Suppressor macrophage treated with lipopolysaccharide for 4 hours (primary cell): ENCODE data around the gene CHN2.
"Not testable (repeated sequence)": the region's sequence is repeated elsewhere in the genome, so short reads cannot be mapped to it uniquely, and the experiment has no call there.

ENCODE experiments used
- DNase-seq: peaks from one replicate; pipeline ENCODE4 v3.0.0-alpha.2; 2020

Gene CHN2

DNA sequence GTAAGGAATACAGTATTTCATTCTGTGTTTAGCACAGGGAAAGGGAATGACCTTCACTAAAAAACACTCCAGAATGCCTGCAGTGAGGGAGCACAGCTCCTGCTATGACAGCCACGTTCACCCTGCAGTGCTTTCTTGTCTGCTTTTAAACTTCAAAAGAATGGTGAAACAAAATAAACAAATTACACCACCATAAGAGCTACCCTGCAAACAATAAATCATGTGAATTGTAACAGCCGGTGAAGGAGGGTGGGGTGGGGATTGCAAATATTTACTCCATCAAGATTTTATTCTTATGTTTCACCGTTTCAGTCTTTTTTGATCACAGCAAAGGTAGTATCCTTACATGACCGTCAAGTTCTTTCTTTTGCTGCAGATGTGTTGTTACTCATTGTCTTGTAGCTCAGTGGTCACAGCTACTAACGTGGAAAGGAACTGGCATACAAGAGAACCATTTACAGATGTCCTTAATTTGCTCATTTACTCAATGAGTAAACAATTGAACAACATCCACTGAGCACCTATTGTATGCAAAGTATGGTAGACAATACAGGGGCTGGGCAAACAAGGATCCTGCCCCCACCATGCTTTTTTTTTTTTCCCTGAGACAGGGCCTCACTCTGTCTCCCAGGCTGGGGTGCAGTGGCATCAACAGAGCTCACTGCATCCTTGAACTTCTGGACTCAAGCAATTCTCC is 4.1 kb upstream of the CHN2 start:
- no peak for DNase-seq

- no peak for DNase-seq
Measured at GRCh38 chr7:29192323-29192722, 2.3 kb upstream of the CHN2 start.

DNA sequence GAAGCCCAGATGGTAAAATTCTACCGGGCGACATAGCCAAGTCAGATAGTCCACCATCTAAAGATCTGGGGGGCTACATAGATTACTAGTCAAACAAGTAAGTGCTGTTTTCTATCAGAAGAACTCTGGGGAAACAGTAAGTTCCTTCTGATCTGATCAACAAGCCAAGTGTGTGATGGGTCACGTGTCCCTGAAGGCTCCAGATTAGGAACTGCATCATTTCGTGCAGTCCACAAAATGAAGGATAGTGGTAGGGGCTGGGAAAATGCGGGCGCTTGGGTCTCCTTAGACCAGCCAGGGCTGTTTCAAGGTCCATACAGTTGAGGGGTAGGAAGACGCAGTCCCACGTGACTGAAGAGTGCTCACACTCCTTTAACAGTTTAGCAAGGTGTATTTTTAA is 1.8 kb upstream of the CHN2 start:
- DNase-seq, result no peak

GRCh38 chr7:29193316-29194205 is 1.0 kb upstream of the CHN2 start:
- no peak for DNase-seq

- DNase-seq, result no peak
Measured at GRCh38 chr7:29194206-29194593, 375 bp upstream of the CHN2 start.

- no peak for DNase-seq
Measured at GRCh38 chr7:29196191-29196590, 1.6 kb downstream of the CHN2 start.

GRCh38 chr7:29196971-29197595 is 2.5 kb downstream of the CHN2 start:
- DNase-seq, result peak; percentile 34

DNA sequence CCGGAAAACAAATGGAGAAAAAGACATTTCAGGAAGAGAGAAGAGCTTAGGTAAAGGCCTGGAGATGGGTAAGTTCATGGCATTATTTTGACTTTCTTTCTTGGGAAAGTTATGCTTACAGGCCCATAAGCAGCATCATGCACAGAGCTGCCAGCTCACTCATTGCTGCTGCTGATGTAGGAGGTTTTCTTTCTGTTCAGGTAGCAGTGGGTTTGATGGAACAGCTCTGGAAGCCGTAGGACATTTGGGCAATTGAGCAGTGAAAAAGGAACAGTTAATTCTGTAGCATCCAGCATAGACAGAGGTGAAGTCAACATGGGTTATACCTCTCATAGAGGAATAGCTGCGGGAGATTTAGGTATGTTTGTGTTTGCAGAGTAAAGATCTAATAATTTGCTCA is 3.3 kb downstream of the CHN2 start:
- no peak for DNase-seq

DNA sequence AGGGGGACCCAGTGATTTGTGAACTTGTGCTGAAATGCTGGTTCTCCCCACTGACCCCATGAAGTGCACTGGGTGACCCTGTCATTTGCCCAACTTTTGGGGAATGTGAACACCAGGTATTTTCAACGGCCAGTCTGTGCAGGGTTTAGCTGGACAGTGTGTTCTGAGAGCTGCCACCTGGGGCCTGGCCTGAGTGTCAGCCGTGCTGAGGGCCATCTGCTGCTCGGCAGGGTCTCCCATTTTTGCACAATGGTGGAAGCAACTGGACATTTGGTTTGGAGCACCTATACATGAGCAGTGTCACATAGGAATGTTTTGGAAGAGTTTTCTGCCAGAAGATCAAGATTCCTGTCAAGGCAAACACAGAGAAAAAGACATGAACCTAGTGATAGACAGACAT is 5.2 kb downstream of the CHN2 start:
- no peak for DNase-seq

GRCh38 chr7:29202651-29203069 is 8.1 kb downstream of the CHN2 start:
- peak; percentile 95 for DNase-seq

DNA sequence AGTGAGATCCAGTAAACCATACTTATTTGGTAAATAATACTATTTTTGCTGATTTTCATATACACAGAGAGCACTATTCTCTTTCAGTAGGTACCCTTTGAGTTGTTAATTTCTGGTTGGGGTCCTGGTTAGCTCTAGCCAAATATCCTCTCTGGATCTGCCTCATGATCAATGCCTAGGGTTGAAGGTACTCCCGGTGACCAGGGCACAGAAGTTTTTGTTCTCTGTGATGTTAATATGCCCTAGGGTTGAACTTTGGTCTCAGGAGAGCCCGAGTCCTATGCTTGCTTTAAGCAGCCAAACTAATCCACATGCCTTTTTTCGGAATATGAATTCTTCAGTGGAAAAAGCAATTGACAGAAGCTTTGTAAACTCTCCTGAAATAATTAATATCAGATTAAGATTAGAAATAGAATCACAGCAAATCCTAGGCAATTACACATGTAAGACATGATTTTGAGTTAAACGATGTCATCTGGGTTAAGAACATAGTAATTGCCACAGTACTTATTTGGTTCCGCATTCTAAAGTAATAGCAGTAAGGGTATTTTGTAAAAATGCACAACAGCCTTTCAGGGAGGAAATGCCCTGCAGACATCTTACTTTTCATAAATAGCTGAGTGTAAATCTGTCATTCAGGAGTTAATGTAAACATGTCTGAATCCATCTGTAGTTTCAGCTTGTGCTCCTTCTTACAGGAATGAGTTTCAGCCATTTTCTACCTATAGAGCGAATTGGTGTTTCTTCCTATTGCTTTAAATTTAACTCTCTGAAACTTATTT is 10.1 kb downstream of the CHN2 start:
- no peak for DNase-seq

DNA sequence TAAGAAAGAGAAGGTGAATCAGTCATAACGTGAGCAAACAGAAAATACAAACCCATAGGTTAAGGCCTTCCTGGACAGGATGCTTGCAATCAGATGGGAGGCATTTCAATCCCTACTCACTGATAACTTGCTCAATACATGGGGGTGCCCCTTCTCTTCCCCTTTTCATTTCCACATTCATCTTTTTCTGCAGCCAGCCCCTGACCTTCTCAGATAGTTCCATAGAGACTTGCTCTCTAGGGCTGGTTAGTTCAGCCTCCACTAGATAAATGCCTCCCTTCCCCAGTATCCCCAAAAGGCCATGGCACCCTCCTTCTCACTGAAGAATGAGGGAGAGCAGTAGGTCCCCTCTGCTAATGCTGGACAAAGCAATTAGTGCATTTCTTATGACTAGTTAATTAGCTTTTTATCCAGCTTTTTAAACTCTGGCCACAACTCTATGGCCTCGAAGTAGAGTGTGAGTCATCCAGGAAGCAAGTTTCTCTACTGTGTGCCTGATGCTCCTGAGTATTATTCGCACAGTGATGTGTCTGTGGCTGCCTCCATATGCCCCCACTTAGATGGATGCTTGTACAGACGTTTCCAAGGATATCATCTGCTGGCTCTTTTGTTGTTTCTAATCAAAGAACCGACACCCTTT is 12.7 kb downstream of the CHN2 start:
- DNase-seq, result peak; percentile 35

DNA sequence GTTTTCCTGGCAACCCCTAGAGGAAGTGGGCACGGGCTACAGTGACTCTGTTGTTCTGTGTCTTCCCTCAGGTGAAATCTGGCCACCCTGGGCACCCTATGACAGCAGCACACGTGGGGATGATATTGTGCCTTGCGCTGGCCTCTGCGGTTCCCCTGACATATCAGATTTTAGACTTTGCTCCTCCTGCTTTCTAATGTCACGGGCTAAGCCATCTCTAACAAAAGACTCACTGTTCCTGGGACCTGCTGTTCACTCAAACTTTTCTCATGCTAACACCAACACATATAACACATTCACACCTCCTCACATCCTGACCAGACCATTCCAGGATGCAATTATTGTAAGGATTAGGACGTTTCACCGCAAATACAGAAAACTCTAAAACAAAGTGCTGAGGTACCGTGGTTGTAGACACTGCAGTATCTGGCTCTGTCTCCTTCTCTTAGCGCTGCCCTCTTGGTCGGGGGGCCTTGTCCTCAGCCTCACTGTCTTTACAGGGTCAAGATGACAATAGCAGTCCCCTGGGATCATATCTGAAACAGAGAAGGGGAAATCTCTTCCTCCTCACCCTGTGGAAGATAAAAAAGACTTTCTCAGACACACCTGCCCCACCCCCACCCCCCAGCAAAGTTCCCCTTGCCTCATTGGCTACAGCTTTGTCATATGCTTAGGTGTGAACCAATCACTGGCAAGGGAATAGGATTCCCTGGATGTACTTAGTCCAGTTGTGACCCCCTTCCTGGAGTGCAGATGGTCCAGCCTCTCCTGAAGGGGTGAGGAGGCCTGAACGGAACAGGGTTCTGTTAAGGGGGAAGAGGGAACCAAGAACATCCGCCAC is 14.1 kb downstream of the CHN2 start:
- no peak for DNase-seq

DNA sequence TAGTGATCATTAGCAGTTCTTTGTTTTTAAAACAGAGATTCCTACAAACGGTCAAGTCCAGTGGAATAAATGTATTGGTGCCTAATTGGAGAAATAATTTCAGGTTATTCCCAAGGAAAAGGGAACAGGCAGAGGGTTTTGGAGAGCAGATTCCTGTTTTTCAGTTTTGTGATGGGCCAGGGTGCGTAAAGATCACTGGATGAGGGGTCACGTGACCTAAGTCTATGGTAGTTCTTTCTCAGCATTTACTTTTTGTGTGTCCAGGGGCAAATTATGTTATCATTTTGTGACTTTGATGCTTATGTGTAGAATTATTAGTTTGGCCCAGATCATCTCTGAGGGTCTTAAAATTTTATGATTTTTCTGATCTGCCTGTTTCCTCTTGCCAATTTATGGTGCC is 15.2 kb downstream of the CHN2 start:
- no peak for DNase-seq

GRCh38 chr7:29212736-29213135 is 18.2 kb downstream of the CHN2 start:
- not testable (repeated sequence) for DNase-seq

GRCh38 chr7:29214056-29214455 is 19.5 kb downstream of the CHN2 start:
- no peak for DNase-seq

DNA sequence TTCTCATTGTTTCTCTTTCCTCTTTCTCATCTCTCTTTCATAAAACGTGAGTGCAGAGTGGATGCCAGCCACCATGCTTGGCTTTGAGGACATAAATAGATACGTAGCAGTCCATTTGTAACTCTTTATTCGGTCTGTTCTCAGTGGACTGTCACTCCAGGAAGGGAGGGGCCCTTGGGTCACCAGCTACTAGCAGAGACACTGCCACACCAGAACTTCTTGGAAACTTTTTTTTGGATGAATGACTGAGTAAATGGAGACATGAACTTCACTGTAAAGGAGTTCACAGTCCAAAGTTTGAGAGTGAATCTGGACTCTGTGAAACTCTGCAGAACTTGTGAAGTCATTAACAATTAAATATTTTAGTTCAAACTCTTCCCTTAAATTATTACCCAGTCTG is 20.2 kb downstream of the CHN2 start:
- no peak for DNase-seq

- no peak for DNase-seq
Measured at GRCh38 chr7:29216128-29216527, 21.6 kb downstream of the CHN2 start.

DNA sequence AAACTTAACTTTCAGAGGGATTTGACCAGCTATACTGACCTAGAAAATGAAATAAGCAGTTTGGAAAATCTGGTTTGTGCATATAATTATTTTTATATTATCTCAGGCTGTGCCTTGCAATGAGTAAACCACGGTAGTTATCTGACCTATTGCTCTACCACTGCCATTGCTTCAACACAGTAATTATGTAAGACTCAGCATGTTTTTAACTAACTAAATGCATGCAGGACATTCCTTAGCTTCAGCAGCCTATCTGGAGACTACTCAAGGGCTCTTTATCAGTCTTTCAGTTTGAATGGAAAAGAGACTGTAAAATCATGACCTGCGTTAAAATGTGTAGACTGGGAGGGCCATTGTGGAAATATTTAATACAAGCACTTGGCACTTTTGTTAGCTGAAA is 22.5 kb downstream of the CHN2 start:
- DNase-seq, result no peak

DNA sequence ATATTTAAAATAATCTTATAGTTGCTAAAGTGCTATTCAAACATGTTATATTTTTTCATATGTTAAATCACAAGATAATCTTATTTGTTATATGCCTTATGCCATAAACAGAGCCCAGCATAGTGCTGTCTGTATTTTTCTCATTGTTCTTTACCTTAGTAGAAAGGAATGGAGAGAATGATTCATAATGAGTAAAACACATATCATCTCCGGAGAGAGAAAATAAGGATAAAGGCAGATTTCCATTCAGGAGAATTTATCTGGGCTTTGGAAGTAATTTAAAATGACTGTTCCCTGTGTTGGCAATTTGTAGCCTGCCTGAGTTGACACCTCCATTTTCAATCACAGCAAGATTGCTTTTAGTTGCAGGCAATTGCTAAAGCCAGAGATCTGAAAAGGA is 30.2 kb downstream of the CHN2 start:
- DNase-seq, result no peak

DNA sequence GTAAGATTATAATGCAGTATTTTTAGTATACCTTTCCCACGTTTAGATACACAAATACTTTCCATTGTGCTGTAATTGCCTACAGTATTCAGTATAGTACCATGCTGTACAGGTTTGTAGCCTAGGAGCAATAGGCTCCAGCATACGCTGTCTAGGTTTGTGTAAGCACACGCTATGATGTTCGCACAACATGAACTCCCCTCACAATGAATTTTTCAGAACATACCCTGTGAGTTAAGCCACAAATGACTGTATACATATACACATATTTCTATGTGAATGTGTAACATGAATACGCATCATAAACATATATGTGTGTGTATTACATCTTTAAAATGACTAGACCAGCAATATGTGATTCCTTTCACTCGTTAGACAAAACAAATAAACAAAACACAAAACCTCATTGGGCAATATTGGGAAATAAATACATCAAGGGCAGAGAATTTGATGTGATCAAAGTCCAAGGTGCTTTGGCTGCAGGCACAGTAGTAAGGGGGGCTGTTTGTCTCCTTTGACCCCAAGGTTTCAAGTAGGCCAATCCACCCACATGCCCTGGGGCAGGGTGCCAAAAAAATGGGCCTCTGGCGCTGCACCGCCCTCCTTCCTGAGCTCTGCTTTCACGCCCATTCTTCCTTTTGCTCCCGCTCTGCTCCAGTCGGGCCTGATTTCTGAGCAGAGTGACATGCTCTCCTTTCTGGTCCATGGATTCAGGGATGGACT is 33.9 kb downstream of the CHN2 start:
- DNase-seq, result no peak
